Urinary bladder (tissue), 4 donors: ENCODE results near the gene TXNRD1. TPM values are rescaled to one million over a fixed set of nuclear protein-coding genes. Genes with fewer than 3 reads are reported as not detected.
"Not testable (repeated sequence)": the region's sequence is repeated elsewhere in the genome, so short reads cannot be mapped to it uniquely, and the experiment has no call there.

ENCODE experiments used
- DNase-seq: peaks from one replicate; pipeline ENCODE4 v3.0.0-alpha.2; 2015; ENCODE audit errors: extremely low spot score
- H3K27ac ChIP-seq: one replicate; pipeline ENCODE4 v1.5.1; 2013; ENCODE audit warnings: low read depth, mild to moderate bottlenecking, moderate library complexity
- H3K36me3 ChIP-seq: one replicate; pipeline ENCODE4 v1.6.1; 2013; ENCODE audit warnings: mild to moderate bottlenecking, moderate library complexity; ENCODE audit not compliant: insufficient read depth
- H3K4me1 ChIP-seq: one replicate; pipeline ENCODE4 v1.6.1; 2013; ENCODE audit warnings: mild to moderate bottlenecking, moderate library complexity; ENCODE audit not compliant: insufficient read depth
- H3K4me3 ChIP-seq: one replicate; pipeline ENCODE4 v1.5.1; 2013; ENCODE audit warnings: low read depth, low read length
- WGBS: extraction: QIAGEN DNeasy Blood & Tissue Kit; methylation state at CpG from one replicate; pipeline ENCODE4 v1.1.7; 2013; 5-methylcytosine and 5-hydroxymethylcytosine counted together
- polyA plus RNA-seq: library from polyadenylated mRNA; stranded (reverse); fragments of 200-250 nt; gene quantifications from one replicate; pipeline ENCODE4 v1.2.3, GENCODE V29; 2013
- total RNA-seq: library from RNA; depleted of rRNA; stranded (reverse); fragments of >200 nt; gene quantifications from one replicate; pipeline ENCODE4 v1.2.3, GENCODE V29; 2014
- donor health status: healthy with polysubstance abuse.
- donor health status: healthy.

TXNRD1 gene
- total and polyA plus RNA-seq, 2 donors = 69.4 to 267 TPM

- WGBS = 81% methylated on average over 6 of the region's 6 CpGs
- H3K4me1 ChIP-seq = no peaks in the 10 kb centered on the region
- no peak overlapping the region for H3K27ac ChIP-seq
- H3K36me3 ChIP-seq = no peaks in the 10 kb centered on the region
- no peak overlapping the region for H3K4me3 ChIP-seq
- no peak for DNase-seq
Observed at GRCh38 chr12:104374806-104375205, 159.2 kb downstream of the TXNRD1 start.

GRCh38 chr12:104375775-104376174 lies 160.2 kb downstream of the TXNRD1 start:
- 69% methylated on average over 4 of the region's 4 CpGs for WGBS
- no peak for DNase-seq
- no peak overlapping the region for H3K4me3 ChIP-seq
- H3K36me3 ChIP-seq = no peaks in the 10 kb centered on the region
- H3K4me1 ChIP-seq = no peaks in the 10 kb centered on the region
- H3K27ac ChIP-seq = no peak overlapping the region

GRCh38 chr12:104376650-104377513 lies 161.3 kb downstream of the TXNRD1 start:
- WGBS = 79% methylated on average over 18 of the region's 18 CpGs
- no peak overlapping the region for H3K4me3 ChIP-seq

GRCh38 chr12:104377514-104377812 lies 161.9 kb downstream of the TXNRD1 start:
- Histone ChIP-seq H3K4me3 (no peak overlapping the region), H3K36me3 (no peaks in the 10 kb centered on the region), H3K27ac (no peak overlapping the region), H3K4me1 (no peaks in the 10 kb centered on the region)
- no peak for DNase-seq
- WGBS = 82% methylated on average over 5 of the region's 5 CpGs

More at GRCh38 chr12:104376650-104377513, 161.3 kb downstream of the TXNRD1 start:
- no peak overlapping the region for H3K27ac ChIP-seq
- no peaks in the 10 kb centered on the region for H3K36me3 ChIP-seq
- H3K4me1 ChIP-seq = no peaks in the 10 kb centered on the region
- DNase-seq = no peak

GRCh38 chr12:104378427-104378826 lies 162.8 kb downstream of the TXNRD1 start:
- Histone ChIP-seq H3K27ac (no peak overlapping the region), H3K36me3 (no peaks in the 10 kb centered on the region), H3K4me3 (no peak overlapping the region), H3K4me1 (no peaks in the 10 kb centered on the region)
- DNase-seq = no peak
- 97% methylated on average over 4 of the region's 4 CpGs for WGBS

GRCh38 chr12:104381341-104381730 lies 165.8 kb downstream of the TXNRD1 start:
- Histone ChIP-seq H3K36me3 (no peaks in the 10 kb centered on the region), H3K4me3 (no peak overlapping the region), H3K4me1 (no peaks in the 10 kb centered on the region), H3K27ac (no peak overlapping the region)
- DNase-seq = no peak
- 53% methylated on average over 2 of the region's 2 CpGs for WGBS

- H3K4me3 ChIP-seq = no peak overlapping the region
- H3K36me3 ChIP-seq = no peaks in the 10 kb centered on the region
- no peak overlapping the region for H3K27ac ChIP-seq
- H3K4me1 ChIP-seq = no peaks in the 10 kb centered on the region
- 17% methylated on average over 18 of the region's 18 CpGs for WGBS
- DNase-seq = peak; percentile 48
Observed at GRCh38 chr12:104381731-104382480, 166.3 kb downstream of the TXNRD1 start.

GRCh38 chr12:104384141-104384880 lies 168.7 kb downstream of the TXNRD1 start:
- Histone ChIP-seq H3K4me3 (no peak overlapping the region), H3K27ac (no peak overlapping the region), H3K4me1 (no peaks in the 10 kb centered on the region), H3K36me3 (no peaks in the 10 kb centered on the region)
- WGBS = 85% methylated on average over 6 of the region's 6 CpGs
- DNase-seq = no peak

GRCh38 chr12:104385510-104385909 lies 169.9 kb downstream of the TXNRD1 start:
- no peak overlapping the region for H3K27ac ChIP-seq
- H3K4me3 ChIP-seq = no peak overlapping the region
- no peaks in the 10 kb centered on the region for H3K36me3 ChIP-seq
- no peak for DNase-seq
- 97% methylated on average over 1 of the region's 1 CpG for WGBS
- no peaks in the 10 kb centered on the region for H3K4me1 ChIP-seq

GRCh38 chr12:104386461-104386860 lies 170.9 kb downstream of the TXNRD1 start:
- no peak for DNase-seq
- Histone ChIP-seq H3K36me3 (no peaks in the 10 kb centered on the region), H3K4me3 (no peak overlapping the region), H3K27ac (no peak overlapping the region), H3K4me1 (no peaks in the 10 kb centered on the region)
- WGBS = 88% methylated on average over 3 of the region's 3 CpGs

GRCh38 chr12:104387190-104387589 lies 171.6 kb downstream of the TXNRD1 start:
- Histone ChIP-seq H3K4me1 (no peaks in the 10 kb centered on the region), H3K27ac (no peak overlapping the region), H3K36me3 (no peaks in the 10 kb centered on the region), H3K4me3 (no peak overlapping the region)
- 47% methylated on average over 7 of the region's 7 CpGs for WGBS
- DNase-seq = no peak

GRCh38 chr12:104394086-104394485 lies 178.5 kb downstream of the TXNRD1 start:
- WGBS = 91% methylated on average over 11 of the region's 11 CpGs
- H3K4me3 ChIP-seq, DNase-seq, H3K27ac ChIP-seq, H3K4me1 ChIP-seq, H3K36me3 ChIP-seq: not testable (repeated sequence)
